Ovary (tissue), 9 donors: ENCODE data around the gene UCKL1. TPM values are rescaled to one million over a fixed set of nuclear protein-coding genes. Genes with fewer than 3 reads are reported as not detected.
A peak's percentile ranks its signal among the peaks of the same experiment; 100 is the strongest.

Source experiments
- DNase-seq, 5 donors: peaks; one replicate each; pipeline ENCODE4 v3.0.0-alpha.2; 2019 to 2020
- H3K27ac ChIP-seq, 2 donors: fragments of 200-600 bp; one replicate each; pipeline versions ENCODE4 v1.5.1 to v1.8.0; 2019 to 2022
- H3K27me3 ChIP-seq: fragments of 200-600 bp; one replicate; pipeline ENCODE4 v1.8.0; 2022
- H3K36me3 ChIP-seq: fragments of 200-600 bp; sonication (generic); one replicate; pipeline ENCODE4 v1.5.1; 2019
- H3K4me1 ChIP-seq: one replicate; pipeline ENCODE4 v1.8.1; 2013; ENCODE audit warnings: mild to moderate bottlenecking, moderate library complexity; ENCODE audit not compliant: insufficient read depth
- H3K4me3 ChIP-seq: fragments of 200-600 bp; sonication (generic); one replicate; pipeline ENCODE4 v1.5.1; 2017
- H3K9me3 ChIP-seq, 2 donors: fragments of 200-600 bp in 1 of 2; sonication (generic) in 1 of 2; one replicate each; pipeline versions ENCODE4 v1.5.1 to v1.8.1; 2013 to 2019; ENCODE audit warnings: mild to moderate bottlenecking in 1 of 2, moderate library complexity in 1 of 2
- CTCF ChIP-seq, 3 donors: fragments of 450-650 bp in 2 of 3; fragments of 200-600 bp in 1 of 3; IDR thresholded peaks; one replicate each; pipeline versions ENCODE4 v1.5.1 to v1.8.0; 2016 to 2022; ENCODE audit warnings: antibody characterized with exemption in 3 of 3, mild to moderate bottlenecking in 1 of 3
- EP300 ChIP-seq: sonication (generic); formaldehyde crosslinking; IDR thresholded peaks from one replicate; pipeline ENCODE4 v1.6.1; 2017; ENCODE audit warnings: antibody characterized with exemption
- POLR2A ChIP-seq: fragments of 450-650 bp; IDR thresholded peaks from one replicate; pipeline ENCODE4 v1.6.1; 2017; ENCODE audit warnings: antibody characterized with exemption, mild to moderate bottlenecking, moderate library complexity
- WGBS, 3 donors: extraction: QIAGEN DNeasy Blood & Tissue Kit in 1 of 3; methylation state at CpG; one replicate each; pipeline versions ENCODE4 v1.1.5 to v1.1.7; 2013 to 2017; 5-methylcytosine and 5-hydroxymethylcytosine counted together
- intact Hi-C, 4 donors: fragments of 100-400 bp; cut with DNase I; formaldehyde crosslinking; loops; one replicate each; pipeline versions ENCODE4 v1.11.0 to v1.15.1; 2022 to 2023
- polyA plus RNA-seq, 2 donors: library from polyadenylated mRNA; stranded (reverse); fragments of 200-250 nt in 1 of 2; fragments of 350-450 nt in 1 of 2; fragmentation: Illumina TruSeq in 1 of 2; extraction: RNeasy Lipid Tissue Mini Kit (QIAGEN cat#74804) in 1 of 2; gene quantifications; one replicate each; pipeline ENCODE4 v1.2.3, GENCODE V29; 2013 to 2014
- total RNA-seq, 7 donors: library from RNA; depleted of rRNA in 2 of 7; stranded (reverse); fragments of >200 nt in 2 of 7; fragmentation: NEBNext Ultra II Directional in 3 of 7; extraction: Animal tissue kit (Norgen Biotek cat#: 25700) in 3 of 7; gene quantifications; one replicate each; pipeline versions ENCODE4 v1.1.0 to v1.2.4, GENCODE V29; 2016 to 2023
- donor health status: DM: no; HTN: no; CAD: no; lungs with moderate emphysema.
- donor health status: DM: no; HTN: no; CAD: no.
- donor health status: Bipolar disorder and iron deficiency.
- donor health status: DM: yes; HTN: yes; CAD: no.
- donor health status: DM: no; HTN: no; CAD: no.
- donor health status: DM: yes; HTN: yes; CAD: no.

The UCKL1 gene
- total and polyA plus RNA-seq, 9 donors, result 6.6 to 58.6 (median 47.0) TPM

GRCh38 chr20:63939061-63939935, 16.9 kb downstream of the UCKL1 start:
- H3K27ac ChIP-seq, result no peak overlapping the region
- no peak for DNase-seq
- 82 to 83% (median 82%) methylated on average over 26 to 33 of the region's 33 CpGs for WGBS, 3 donors

GRCh38 chr20:63937596-63937995, 18.6 kb downstream of the UCKL1 start:
- DNase-seq, result no peak
- no peaks in the 10 kb centered on the region for H3K36me3 ChIP-seq
- no peak overlapping the region for H3K4me3 ChIP-seq
- WGBS, 3 donors, result 79 to 83% (median 82%) methylated on average over 14 of the region's 14 CpGs
- TF ChIP-seq CTCF (IDR thresholded peaks at IDR 0.05), result no peak
- no peak for TF ChIP-seq POLR2A
- no peak for TF ChIP-seq EP300
- H3K9me3 ChIP-seq, result no peaks in the 10 kb centered on the region
- intact Hi-C loops, result no loop called here
- no peak overlapping the region for H3K27ac ChIP-seq
- no peaks in the 10 kb centered on the region for H3K4me1 ChIP-seq
- no peaks in the 10 kb centered on the region for H3K27me3 ChIP-seq

More at GRCh38 chr20:63939061-63939935, 16.9 kb downstream of the UCKL1 start:
- Histone ChIP-seq H3K4me1 (no peaks in the 10 kb centered on the region), H3K36me3 (no peaks in the 10 kb centered on the region), H3K9me3 (no peaks in the 10 kb centered on the region), H3K27me3 (no peaks in the 10 kb centered on the region), H3K4me3 (no peak overlapping the region)
- intact Hi-C loops, result no loop called here
- no peak for TF ChIP-seq CTCF (IDR thresholded peaks at IDR 0.05)
- TF ChIP-seq EP300, result no peak
- no peak for TF ChIP-seq POLR2A

- no peaks in the 10 kb centered on the region for H3K9me3 ChIP-seq
- H3K4me1 ChIP-seq, result no peaks in the 10 kb centered on the region
- H3K36me3 ChIP-seq, result no peaks in the 10 kb centered on the region
- WGBS, 3 donors, result 87 to 93% (median 91%) methylated on average over 9 of the region's 9 CpGs
- no peak overlapping the region for H3K27ac ChIP-seq
- no peak for DNase-seq
- H3K4me3 ChIP-seq, result no peak overlapping the region
- no peak for TF ChIP-seq POLR2A
- no peak for TF ChIP-seq EP300
- TF ChIP-seq CTCF (IDR thresholded peaks at IDR 0.05), result no peak
- intact Hi-C loops, result no loop called here
- H3K27me3 ChIP-seq, result no peaks in the 10 kb centered on the region
Measured at GRCh38 chr20:63935447-63935846, 20.8 kb downstream of the UCKL1 start.

- 80 to 84% (median 80%) methylated on average over 37 of the region's 37 CpGs for WGBS, 3 donors
- intact Hi-C loops, result no loop called here
- Histone ChIP-seq H3K9me3 (no peaks in the 10 kb centered on the region), H3K4me1 (no peaks in the 10 kb centered on the region), H3K27ac (no peak overlapping the region), H3K36me3 (no peaks in the 10 kb centered on the region), H3K27me3 (no peaks in the 10 kb centered on the region), H3K4me3 (no peak overlapping the region)
- no peak for TF ChIP-seq EP300
- TF ChIP-seq CTCF (IDR thresholded peaks at IDR 0.05), result no peak
- TF ChIP-seq POLR2A, result no peak
- peak in 1 of 5 donors; percentile 17 for DNase-seq
Measured at GRCh38 chr20:63934271-63935068, 21.7 kb downstream of the UCKL1 start.
